Erythroblast (primary cell): Measurements from ENCODE around the gene TRIM38.
"Not testable (repeated sequence)": the region's sequence is repeated elsewhere in the genome, so short reads cannot be mapped to it uniquely, and the experiment has no call there.

Experiments used
- DNase-seq, 2 experiments: peaks; one replicate each; lab custom pipeline; 2025; lab: John Stamatoyannopoulos, UW
- GATA1 ChIP-seq: IDR thresholded peaks from 2 replicates; pipeline ENCODE4 v1.6.1; 2011; ENCODE audit warnings: low read depth, mild to moderate bottlenecking, control low read depth, low read length, moderate library complexity
- POLR2A ChIP-seq: IDR thresholded peaks from 2 replicates; pipeline ENCODE4 v1.6.1; 2011; ENCODE audit warnings: mild to moderate bottlenecking, low read length

Gene TRIM38

GRCh38 chr6:25971187-25971821, 8.7 kb downstream of the TRIM38 start:
- peak in 1 of 2 experiments; percentile 51 for DNase-seq
- TF ChIP-seq POLR2A, result no peak

- TF ChIP-seq GATA1 (no peak), POLR2A (no peak)
- DNase-seq, result no peak
These were observed 9.5 kb downstream of the TRIM38 start for GRCh38 chr6:25972128-25972527.

- TF ChIP-seq POLR2A, result no peak
- TF ChIP-seq GATA1, result no peak
- DNase-seq, result no peak
These were observed 10.3 kb downstream of the TRIM38 start for GRCh38 chr6:25972902-25973301.

- TF ChIP-seq GATA1, result peak; percentile 11
- no peak for TF ChIP-seq POLR2A
- DNase-seq, result peak; percentile 44 to 83
These were observed 11.4 kb downstream of the TRIM38 start for GRCh38 chr6:25973923-25974555.

GRCh38 chr6:25975923-25976560, 13.4 kb downstream of the TRIM38 start:
- no peak for DNase-seq
- TF ChIP-seq POLR2A, result no peak
- TF ChIP-seq GATA1, result no peak

DNA sequence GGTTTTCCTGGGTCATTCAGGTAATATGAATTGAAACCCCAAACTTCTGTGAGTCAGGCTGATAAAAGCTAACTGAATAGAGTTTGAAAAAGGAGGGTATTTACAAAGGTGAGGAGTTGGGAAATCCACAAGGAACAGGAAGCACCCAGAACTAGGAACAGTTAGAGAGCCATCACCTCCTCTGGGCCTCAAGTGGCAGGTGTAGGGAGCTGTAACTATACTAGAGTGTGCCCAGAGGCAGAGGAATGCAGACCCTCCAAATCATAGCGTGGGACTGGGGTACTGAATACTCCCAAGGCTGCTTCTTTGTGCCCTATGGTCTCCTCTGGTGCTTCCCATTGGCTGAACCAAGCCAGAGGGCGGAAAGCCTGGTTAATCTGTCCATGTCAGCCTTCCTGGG, 18.3 kb downstream of the TRIM38 start:
- TF ChIP-seq POLR2A (no peak), GATA1 (no peak)
- DNase-seq, result no peak

DNA sequence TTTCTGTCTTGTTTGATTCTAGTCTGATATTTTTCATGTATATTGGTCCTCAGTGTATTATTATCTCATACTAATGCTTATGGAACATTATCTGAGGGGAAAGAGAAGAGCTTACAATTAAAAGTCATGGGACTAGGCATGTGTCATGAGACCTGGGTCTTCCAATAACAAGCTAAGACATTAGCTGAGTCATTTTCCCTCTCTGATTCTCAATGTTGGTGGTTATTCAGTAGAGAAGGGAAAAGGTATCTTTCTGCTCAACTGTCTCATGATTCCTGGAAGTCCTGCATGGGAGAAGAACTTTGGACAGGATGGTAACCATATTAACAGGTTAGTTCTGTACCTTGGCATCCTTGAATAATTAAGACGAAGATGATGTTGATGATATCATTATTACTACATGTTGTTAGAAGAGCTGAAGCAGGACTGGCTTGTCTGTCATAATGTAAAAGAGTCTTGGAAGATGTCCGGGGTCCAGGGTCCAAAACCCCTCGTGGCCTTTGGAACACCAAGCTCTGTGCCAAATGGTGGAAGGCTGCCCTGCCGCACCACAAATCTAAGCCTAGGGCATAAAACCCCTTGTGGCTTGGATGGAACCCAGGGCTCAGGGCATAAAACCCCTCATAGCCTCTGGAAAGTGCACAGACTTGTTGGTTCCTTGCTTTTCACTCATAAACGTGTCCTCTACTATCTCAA, 19.1 kb downstream of the TRIM38 start:
- peak in 1 of 2 experiments; percentile 20 for DNase-seq

DNA sequence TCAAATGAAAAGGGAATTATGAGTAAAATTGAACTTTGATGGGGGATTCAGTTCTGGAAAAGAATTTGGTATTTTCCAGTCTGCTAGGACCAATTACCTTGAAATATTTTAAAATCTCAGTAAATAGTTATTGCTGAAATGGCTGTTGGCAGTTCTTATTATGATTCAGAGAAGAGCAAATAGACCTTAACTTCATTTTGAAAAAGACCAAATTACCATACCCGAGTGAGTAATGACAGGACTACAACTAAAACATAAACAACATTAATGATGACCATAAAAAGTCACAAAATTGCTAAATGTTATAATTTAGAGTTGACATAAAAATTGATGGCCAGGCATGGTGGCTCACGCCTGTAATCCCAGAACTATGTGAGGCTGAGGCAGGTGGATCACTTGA, 21.7 kb downstream of the TRIM38 start:
- no peak for DNase-seq
- no peak for TF ChIP-seq POLR2A
- no peak for TF ChIP-seq GATA1

More for the DNA sequence above, 19.1 kb downstream of the TRIM38 start:
- TF ChIP-seq POLR2A, result no peak
- TF ChIP-seq GATA1, result no peak

DNA sequence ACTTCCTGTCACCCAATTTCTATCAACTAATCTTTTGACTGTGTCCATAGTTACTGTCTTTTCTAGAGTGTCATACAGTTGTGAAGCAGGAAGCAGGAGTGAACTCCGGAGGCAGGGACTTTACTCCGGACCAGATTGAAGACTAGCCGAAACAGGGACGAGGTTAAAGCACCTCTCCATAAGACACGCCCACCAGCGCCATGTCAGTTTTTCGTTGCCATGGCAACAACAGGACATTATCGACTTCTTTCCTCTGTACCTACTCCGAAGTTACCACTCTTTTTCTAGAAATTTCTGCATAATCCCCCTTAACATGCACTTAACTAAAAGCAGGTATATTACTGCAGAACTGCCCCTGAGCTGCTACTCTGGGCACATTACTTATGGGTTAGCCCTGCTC, 25.2 kb downstream of the TRIM38 start:
- DNase-seq, result no peak
- TF ChIP-seq GATA1 (no peak), POLR2A (no peak)

- TF ChIP-seq GATA1, result no peak
- TF ChIP-seq POLR2A, result no peak
- no peak for DNase-seq
These were observed 27.7 kb downstream of the TRIM38 start for GRCh38 chr6:25990172-25990873.

GRCh38 chr6:25991785-25992412, 29.3 kb downstream of the TRIM38 start:
- TF ChIP-seq GATA1 (no peak), POLR2A (no peak)
- peak; percentile 83 to 85 for DNase-seq

DNA sequence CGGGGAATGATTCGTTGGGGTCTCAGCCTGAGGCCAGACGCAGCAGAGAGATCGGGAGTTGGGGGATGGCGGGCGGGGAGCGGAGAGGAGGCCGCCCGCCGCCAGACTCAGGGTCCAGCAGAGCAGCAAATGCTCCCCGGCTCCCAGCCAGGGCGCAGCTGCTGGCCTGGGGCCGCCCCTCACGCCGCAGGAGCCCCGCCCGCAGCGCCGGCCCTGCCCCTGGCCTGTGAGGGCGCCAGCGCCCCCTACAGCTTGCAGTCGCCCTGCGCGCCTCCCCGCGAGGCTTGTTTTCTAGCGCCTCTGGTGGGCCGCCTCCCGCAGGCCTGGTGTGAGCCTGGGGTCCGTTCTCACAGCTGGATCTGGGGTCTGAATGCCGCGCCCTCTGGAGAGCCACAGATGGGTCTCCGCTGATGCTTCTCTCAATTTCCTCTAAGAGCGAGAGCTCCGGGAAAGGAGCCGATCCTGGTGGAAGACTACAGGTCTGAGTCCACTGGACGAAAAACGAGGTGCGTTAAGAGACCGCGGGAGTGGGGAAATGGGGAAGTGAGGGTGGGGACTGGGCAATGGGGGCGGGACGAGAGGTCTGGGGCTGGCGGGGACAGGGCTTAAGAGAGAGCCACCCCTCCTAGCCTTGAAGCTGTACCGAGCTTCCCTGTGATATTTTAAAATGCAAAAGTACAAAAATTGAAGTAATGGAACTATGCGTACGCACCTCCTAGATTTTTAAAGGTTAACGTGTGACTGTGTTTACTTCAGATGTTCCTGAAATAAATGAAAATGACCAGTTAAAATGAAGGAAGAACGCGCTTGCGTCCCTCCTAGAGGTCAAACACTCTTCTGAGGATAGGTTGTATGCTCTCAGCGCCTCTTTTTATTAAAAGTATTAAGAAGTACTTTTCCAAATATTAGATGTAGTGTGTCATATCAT, 30.1 kb downstream of the TRIM38 start:
- TF ChIP-seq GATA1 (no peak), POLR2A (peak; percentile 93)
- DNase-seq, result peak; percentile 95 to 97

GRCh38 chr6:25993341-25993684, 30.7 kb downstream of the TRIM38 start:
- DNase-seq, result not testable (repeated sequence)
